Measurements from ENCODE around the gene IL17D. TPM values are rescaled to one million over a fixed set of nuclear protein-coding genes. Genes with fewer than 3 reads are reported as not detected.
"Not testable (repeated sequence)": the region's sequence is repeated elsewhere in the genome, so short reads cannot be mapped to it uniquely, and the experiment has no call there.

Gene IL17D
- total RNA-seq, 8 experiments from 2014 or later, result 1.2 to 18.2 (median 9.5) TPM

DNA sequence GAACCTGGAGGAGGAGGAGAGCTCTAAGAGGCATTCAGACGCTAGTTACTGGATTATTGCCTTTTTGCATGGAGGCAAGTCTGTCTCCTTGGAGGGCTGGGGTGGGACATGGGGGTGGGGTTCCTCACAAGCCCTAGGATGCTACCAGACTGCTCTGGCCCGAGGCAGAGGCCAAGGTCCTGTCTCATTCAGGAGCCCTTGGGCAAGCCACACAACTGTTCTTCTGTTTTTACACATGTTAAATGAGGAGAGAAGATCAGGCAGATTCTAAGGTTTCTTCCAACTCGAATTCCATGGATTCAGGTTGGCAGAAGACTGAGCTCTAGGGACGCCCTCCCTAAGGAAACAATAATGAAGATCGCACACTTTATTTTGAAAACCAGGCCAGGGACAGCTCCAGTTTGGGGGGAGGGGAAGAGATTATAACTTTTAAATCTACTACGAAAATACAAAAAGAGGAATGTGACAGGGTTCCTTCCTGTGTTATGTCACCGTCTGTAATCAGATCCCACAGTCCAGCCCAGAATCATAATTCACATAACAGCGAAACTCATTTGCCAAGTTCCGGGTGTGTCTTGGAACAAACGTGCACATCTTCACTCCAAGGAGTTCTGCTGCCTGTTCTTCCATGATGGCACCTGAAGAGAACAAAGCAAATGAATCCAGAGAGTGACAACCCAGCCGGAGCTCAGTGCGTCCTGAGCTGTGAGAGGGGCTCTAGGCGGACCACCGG, 25.2 kb downstream of the IL17D start:
- in situ Hi-C loops (cut with MboI; ENCODE audit: low pct_unique_long_range_greater_than_20kb in 2 of 9, low sequenced_read_pairs in 9 of 9, unreplicated experiment in 9 of 9), result no loop called here
- H3K4me1 ChIP-seq (replicated peaks in 1 of 2), result no peaks in the 10 kb centered on the region
- no peak overlapping the region for H3K4me3 ChIP-seq
- H3K27ac ChIP-seq, result no peak overlapping the region
- peak in 3 of 8 experiments; percentile 48 to 77 (median 54) for ATAC-seq (replicated peaks in 6 of 8)
- 19 to 100% (median 90%) methylated on average over 1 to 10 of the region's 14 CpGs; no CpG with 5 or more reads in 2 of the 10 experiments for WGBS, 10 experiments

DNA sequence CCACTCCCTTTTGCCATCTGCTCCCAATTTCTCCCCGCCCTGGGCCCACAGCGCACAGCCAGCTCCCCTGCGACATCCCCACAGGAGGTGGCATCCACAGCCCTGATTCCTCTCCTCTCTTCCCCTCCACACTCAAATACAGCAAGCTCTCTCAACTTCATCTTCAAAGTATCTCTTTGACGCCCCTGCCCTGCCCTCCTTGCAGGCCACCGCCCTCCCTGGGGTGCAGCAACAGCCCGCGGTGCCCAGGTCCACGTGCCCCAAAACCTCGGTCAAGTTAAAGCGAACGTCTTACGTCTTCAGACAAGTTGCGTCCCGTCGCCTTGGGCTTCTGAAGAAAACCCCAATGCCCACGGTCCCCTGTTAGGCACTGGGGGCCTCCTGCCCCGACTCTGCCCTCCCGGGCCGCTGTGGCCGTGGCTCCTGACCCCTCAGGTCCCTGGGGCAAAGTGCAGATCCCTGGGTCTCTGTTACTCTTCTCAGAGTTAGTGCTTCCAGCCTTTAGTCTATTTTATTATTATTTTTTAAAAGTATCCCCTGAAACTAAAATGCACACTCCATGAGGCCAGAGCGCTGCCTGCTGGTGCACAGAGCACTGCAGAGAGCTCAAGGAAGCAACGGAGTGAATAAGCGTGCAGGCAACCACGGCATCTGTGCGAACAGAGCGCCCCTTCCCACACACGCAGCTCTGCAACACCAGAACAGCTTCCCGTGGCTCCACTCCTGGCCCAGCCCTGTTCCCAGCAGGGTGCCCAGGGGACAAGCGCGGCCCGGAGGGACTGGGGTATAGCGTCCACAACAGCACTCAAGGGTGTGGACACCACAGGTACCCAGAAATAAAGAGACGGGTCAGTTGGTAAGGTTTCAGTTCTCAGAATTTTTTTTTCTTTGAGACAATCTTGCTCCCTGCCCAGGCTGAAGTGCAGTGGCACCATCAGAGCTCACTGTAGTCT, 26.4 kb downstream of the IL17D start:
- Histone ChIP-seq H3K4me1 (replicated peaks in 1 of 2) (no peaks in the 10 kb centered on the region), H3K27ac (no peak overlapping the region), H3K4me3 (no peak overlapping the region)
- 82 to 100% (median 89%) methylated on average over 1 to 12 of the region's 33 CpGs; no CpG with 5 or more reads in 6 of the 10 experiments for WGBS, 10 experiments
- in situ Hi-C loops (cut with MboI; ENCODE audit: low pct_unique_long_range_greater_than_20kb in 2 of 9, low sequenced_read_pairs in 9 of 9, unreplicated experiment in 9 of 9), result no loop called here
- no peak for ATAC-seq (replicated peaks in 6 of 8)

DNA sequence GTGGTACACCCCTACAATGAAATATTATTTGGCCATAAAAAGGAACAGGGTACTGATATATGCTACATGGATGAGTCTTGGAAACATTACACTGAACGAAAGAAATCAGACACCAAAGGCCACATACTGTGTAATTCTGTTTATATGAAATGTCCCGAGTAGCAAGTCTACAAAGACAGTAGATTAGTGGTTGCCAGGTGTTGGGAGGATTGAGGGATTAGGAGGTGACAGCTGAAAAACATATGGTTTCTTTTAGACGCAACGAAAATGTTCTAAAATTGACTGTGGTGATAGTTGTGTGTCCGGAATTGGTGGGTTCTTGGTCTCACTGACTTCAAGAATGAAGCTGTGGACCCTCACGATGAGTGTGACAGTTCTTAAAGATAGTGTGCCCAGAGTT, 35.1 kb downstream of the IL17D start:
- Histone ChIP-seq H3K27ac (no peak overlapping the region), H3K4me1 (replicated peaks in 1 of 2) (no peaks in the 10 kb centered on the region), H3K4me3 (no peak overlapping the region)
- 79 to 100% (median 100%) methylated on average over 1 to 5 of the region's 6 CpGs; no CpG with 5 or more reads in 3 of the 10 experiments for WGBS, 10 experiments
- no peak for ATAC-seq (replicated peaks in 6 of 8)
- in situ Hi-C loops (cut with MboI; ENCODE audit: low pct_unique_long_range_greater_than_20kb in 2 of 9, low sequenced_read_pairs in 9 of 9, unreplicated experiment in 9 of 9), result no loop called here

DNA sequence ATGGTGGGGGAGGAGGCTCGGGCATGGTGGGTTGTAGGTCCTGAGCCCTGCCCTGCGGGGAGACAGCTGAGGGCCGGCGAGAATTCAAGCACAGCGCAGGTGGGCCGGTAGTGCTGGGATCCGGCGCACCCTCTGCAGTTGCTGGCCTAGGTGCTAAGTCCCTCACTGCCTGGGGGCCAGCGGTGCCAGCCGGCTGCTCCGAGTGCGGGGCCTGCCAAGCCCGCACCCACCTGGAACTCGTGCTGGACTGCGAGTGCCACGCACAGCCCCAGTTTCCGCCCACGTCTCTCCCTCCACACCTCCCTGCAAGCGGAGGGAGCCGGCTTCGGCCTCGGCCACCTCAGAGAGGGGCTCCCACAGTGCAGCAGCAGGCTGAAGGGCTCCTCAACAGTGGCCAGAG, 36.5 kb downstream of the IL17D start:
- H3K4me1 ChIP-seq (replicated peaks in 1 of 2), result no peaks in the 10 kb centered on the region
- ATAC-seq (replicated peaks in 6 of 8), result no peak
- H3K27ac ChIP-seq, result no peak overlapping the region
- 100% methylated on average over 2 of the region's 22 CpGs; no CpG with 5 or more reads in 9 of the 10 experiments for WGBS, 10 experiments
- in situ Hi-C loops (cut with MboI; ENCODE audit: low pct_unique_long_range_greater_than_20kb in 2 of 9, low sequenced_read_pairs in 9 of 9, unreplicated experiment in 9 of 9), result no loop called here
- no peak overlapping the region for H3K4me3 ChIP-seq

DNA sequence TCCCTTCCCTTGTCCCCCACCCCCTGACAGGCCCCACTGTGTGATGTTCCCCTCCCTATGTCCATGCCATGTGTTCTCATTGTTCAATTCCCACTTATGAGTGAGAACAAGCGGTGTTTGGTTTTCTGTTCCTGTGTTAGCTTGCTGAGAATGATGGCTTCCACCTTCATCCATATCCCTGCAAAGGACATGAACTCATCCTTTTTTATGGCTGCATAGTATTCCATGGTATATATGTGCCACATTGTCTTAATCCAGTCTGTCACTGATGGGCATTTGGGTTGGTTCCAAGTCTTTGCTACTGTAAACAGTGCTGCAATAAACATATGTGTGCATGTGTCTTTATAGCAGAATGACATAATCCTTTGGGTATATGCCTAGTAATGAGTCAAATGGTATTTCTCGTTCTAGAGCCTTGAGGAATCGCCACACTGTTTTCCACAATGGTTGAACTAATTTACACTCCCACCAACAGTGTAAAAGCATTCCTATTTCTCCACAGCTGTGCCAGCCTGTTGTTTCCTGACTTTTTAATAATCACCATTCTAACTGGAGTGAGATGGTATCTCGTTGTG, 40.4 kb downstream of the IL17D start:
- H3K27ac ChIP-seq; H3K4me3 ChIP-seq; in situ Hi-C loops (cut with MboI; ENCODE audit: low pct_unique_long_range_greater_than_20kb in 2 of 9, low sequenced_read_pairs in 9 of 9, unreplicated experiment in 9 of 9); H3K4me1 ChIP-seq (replicated peaks in 1 of 2); ATAC-seq (replicated peaks in 6 of 8): not testable (repeated sequence)
- WGBS, 10 experiments, result 64 to 100% (median 93%) methylated on average over 1 to 4 of the region's 4 CpGs; no CpG with 5 or more reads in 3 of the 10 experiments

- in situ Hi-C loops (cut with MboI; ENCODE audit: low pct_unique_long_range_greater_than_20kb in 2 of 9, low sequenced_read_pairs in 9 of 9, unreplicated experiment in 9 of 9), result no loop called here
- 71 to 100% (median 100%) methylated on average over 1 of the region's 1 CpG; no CpG with 5 or more reads in 3 of the 10 experiments for WGBS, 10 experiments
- Histone ChIP-seq H3K4me3 (no peak overlapping the region), H3K27ac (no peak overlapping the region), H3K4me1 (replicated peaks in 1 of 2) (no peaks in the 10 kb centered on the region)
- ATAC-seq (replicated peaks in 6 of 8), result no peak
Observed at GRCh38 chr13:20749377-20749776, 45.9 kb downstream of the IL17D start.

- no peak overlapping the region for H3K4me3 ChIP-seq
- H3K27ac ChIP-seq, result no peak overlapping the region
- ATAC-seq (replicated peaks in 6 of 8), result no peak
- no peaks in the 10 kb centered on the region for H3K4me1 ChIP-seq (replicated peaks in 1 of 2)
- in situ Hi-C loops (cut with MboI; ENCODE audit: low pct_unique_long_range_greater_than_20kb in 2 of 9, low sequenced_read_pairs in 9 of 9, unreplicated experiment in 9 of 9), result no loop called here
Observed at GRCh38 chr13:20754009-20754408, 50.5 kb downstream of the IL17D start.

DNA sequence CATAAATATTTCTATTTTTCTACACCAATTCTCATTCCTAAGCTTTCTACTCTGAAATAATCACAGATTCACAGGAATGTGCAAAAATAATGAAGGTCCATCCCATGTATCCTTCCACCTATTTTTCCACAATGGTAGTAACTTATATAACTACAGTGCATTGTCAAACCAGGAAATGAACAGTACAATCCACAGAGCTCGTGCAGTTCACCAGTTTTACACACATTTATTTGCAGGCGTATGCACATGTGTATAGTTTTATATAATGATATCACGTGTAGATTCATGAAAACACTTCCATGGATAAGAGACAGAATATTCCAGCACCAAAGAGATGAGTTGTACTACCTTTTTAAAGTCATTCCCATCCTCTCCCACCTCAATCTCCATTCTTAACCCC, 57.4 kb downstream of the IL17D start:
- in situ Hi-C loops (cut with MboI; ENCODE audit: low pct_unique_long_range_greater_than_20kb in 2 of 9, low sequenced_read_pairs in 9 of 9, unreplicated experiment in 9 of 9), result no loop called here

GRCh38 chr13:20767309-20767943, 63.9 kb downstream of the IL17D start:
- ATAC-seq (replicated peaks in 6 of 8), result no peak
- WGBS, 10 experiments, result 79 to 100% (median 90%) methylated on average over 1 to 2 of the region's 2 CpGs
- Histone ChIP-seq H3K27ac (no peak overlapping the region), H3K4me1 (replicated peaks in 1 of 2) (peaks cover 2 to 4% of the 10 kb centered on the region in 2 donors), H3K4me3 (no peak overlapping the region)
- in situ Hi-C loops (cut with MboI; ENCODE audit: low pct_unique_long_range_greater_than_20kb in 2 of 9, low sequenced_read_pairs in 9 of 9, unreplicated experiment in 9 of 9), result no loop called here

More for the DNA sequence above, 57.4 kb downstream of the IL17D start:
- Histone ChIP-seq H3K27ac (no peak overlapping the region), H3K4me3 (no peak overlapping the region), H3K4me1 (replicated peaks in 1 of 2) (no peaks in the 10 kb centered on the region)
- ATAC-seq (replicated peaks in 6 of 8), result no peak
- 40 to 93% (median 88%) methylated on average over 1 to 3 of the region's 3 CpGs; no CpG with 5 or more reads in 3 of the 10 experiments for WGBS, 10 experiments

GRCh38 chr13:20769091-20769490, 65.6 kb downstream of the IL17D start:
- no peak for ATAC-seq (replicated peaks in 6 of 8)
- Histone ChIP-seq H3K27ac (no peak overlapping the region), H3K4me3 (no peak overlapping the region), H3K4me1 (replicated peaks in 1 of 2) (peaks cover 3 to 10% of the 10 kb centered on the region in 2 donors)
- WGBS, 10 experiments, result 60 to 100% (median 100%) methylated on average over 1 to 2 of the region's 2 CpGs; no CpG with 5 or more reads in 1 of the 10 experiments
- in situ Hi-C loops (cut with MboI; ENCODE audit: low pct_unique_long_range_greater_than_20kb in 2 of 9, low sequenced_read_pairs in 9 of 9, unreplicated experiment in 9 of 9), result no loop called here

- ATAC-seq (replicated peaks in 6 of 8), result no peak
- H3K27ac ChIP-seq, result no peak overlapping the region
- no peak overlapping the region for H3K4me3 ChIP-seq
- H3K4me1 ChIP-seq (replicated peaks in 1 of 2), result peaks cover 3 to 10% of the 10 kb centered on the region in 2 donors
- WGBS, 10 experiments, result 81 to 100% (median 95%) methylated on average over 1 of the region's 1 CpG; no CpG with 5 or more reads in 1 of the 10 experiments
- in situ Hi-C loops (cut with MboI; ENCODE audit: low pct_unique_long_range_greater_than_20kb in 2 of 9, low sequenced_read_pairs in 9 of 9, unreplicated experiment in 9 of 9), result no loop called here
Observed at GRCh38 chr13:20769834-20770233, 66.3 kb downstream of the IL17D start.
